GM18508 (cell line): ENCODE results near the gene HDAC10.
"Not testable (repeated sequence)": the region's sequence is repeated elsewhere in the genome, so short reads cannot be mapped to it uniquely, and the experiment has no call there.

Experiments
- ATAC-seq: cut with Tn5 transposase; IDR thresholded peaks from one replicate; pipeline ENCODE4 v1.9.1; 2021; ENCODE audit warnings: moderate number of reproducible peaks; ENCODE audit not compliant: insufficient read depth, unreplicated experiment

The HDAC10 gene

DNA sequence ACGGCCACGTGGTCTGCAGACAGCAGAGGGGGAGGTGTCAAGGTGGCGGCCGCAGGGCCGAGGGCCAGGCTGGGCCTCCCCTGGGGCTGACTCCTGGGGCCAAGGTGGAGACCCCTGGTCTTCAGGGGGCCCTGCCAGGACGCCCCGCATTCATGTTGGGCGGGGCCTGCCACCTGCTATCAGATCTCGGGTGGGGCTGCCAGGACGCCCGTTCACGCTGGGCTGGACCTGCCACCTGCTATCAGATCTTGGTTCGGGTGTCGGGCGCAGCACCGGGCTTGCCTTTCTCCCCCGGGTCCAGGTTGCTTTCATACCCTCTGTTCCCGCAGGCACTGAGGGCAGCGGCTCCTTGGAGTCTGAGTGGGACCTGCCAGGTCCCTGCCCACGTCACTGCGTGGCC is 35.2 kb upstream of the HDAC10 start:
- ATAC-seq = no peak

DNA sequence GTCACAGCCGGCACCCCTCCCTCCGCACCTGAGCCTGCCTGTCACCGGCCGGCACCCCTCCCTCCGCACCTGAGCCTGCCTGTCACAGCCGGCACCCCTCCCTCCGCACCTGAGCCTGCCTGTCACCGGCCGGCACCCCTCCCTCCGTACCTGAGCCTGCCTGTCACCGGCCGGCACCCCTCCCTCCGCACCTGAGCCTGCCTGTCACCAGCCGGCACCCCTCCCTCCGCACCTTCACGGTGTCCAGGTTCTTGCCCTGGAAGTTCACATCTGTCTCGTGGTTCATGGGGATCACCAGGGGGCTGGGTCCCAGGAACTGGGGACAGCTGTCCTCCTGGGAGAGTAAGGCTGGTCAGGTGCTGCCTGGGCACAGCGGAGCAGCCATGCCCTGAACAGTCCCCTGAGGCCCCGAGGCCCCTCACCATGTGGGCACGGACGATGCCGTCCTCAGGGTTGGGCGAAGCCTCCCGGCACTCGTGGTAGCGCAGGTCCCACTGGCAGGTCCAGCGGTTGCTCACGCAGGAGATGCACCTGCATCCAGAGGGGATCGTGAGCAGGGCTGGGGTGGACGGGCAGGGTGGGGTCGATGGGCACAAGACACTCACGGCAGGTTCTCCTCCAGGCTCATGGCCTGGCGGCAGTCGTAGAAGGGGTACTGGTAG is 34.6 kb upstream of the HDAC10 start:
- ATAC-seq = no peak

DNA sequence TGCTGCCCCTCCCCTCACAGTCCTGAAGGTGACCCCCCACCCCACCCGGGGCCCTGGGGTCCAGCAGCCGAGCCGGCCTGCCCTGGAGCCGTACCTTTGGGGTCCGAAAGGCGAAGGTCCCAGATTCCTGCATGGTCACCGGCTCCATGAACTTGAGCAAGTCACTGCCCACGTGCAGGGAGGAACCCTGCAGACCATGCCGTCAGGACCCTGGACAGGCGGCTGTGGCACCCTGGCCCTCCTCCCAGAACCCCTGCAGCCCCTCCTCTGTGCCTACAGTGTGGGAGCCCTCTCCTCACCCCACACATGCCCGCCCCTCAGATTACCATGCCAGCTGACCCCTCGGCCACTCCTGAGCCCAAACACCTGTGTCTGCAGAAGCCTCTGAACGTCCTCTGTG is 33.4 kb upstream of the HDAC10 start:
- no peak for ATAC-seq

DNA sequence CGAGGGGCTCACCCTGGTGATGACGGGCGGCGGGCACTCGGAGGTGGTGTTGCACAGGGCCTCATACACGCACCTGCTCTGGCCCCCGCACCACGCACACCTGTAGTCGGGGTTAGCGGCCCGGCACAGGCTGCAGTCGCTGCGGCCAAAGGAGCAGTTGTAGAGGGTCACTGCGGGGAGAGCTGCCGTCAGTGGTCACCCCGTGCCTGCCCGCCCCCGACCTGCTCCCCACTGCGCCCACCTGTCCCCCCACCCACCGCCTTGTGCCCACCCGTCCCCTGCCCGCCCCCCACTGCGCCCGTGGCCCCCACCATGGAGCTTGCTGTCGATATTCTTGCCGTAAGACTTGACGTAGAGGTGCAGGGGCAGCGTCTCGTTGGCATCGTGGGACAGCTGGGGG is 32.8 kb upstream of the HDAC10 start:
- no peak for ATAC-seq

DNA sequence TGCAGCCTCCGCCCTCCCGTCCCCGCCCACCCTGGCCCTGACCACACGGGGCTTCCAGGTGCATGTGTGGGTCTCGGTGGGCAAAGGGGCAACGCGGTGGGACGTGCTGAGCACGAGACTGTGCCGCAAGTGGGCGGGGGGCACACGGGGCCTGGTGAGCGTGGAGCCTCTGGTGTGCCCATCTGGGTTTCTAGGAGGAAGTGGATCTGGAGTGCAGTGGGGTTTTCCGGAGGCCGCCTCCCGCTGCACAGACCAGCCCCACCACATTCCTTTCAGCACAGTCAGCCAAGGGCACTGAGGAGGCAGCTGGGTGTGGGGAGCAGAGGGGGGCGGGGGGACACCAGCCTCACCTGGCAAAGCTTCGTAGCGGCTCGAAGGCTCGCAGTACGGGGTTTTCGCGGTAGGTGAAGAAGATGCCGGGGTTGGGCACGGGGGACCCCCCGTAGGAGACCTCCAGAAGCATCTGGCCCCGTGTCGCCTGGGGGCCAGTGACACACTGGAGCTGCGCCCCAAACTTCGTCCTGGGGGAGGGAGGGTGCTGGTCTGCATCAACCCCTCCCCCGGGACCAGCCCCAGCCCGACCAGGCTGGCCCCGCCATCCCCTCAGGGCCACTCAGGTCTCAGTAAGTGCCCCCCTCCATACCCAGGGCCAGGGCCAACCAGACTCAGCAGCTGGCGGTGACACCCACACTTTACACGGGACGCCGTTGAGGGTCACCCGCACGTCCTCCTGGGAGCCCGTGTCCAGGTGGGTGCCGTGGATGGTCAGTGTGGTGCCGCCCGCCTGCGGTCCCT is 31.5 kb upstream of the HDAC10 start:
- ATAC-seq = no peak

DNA sequence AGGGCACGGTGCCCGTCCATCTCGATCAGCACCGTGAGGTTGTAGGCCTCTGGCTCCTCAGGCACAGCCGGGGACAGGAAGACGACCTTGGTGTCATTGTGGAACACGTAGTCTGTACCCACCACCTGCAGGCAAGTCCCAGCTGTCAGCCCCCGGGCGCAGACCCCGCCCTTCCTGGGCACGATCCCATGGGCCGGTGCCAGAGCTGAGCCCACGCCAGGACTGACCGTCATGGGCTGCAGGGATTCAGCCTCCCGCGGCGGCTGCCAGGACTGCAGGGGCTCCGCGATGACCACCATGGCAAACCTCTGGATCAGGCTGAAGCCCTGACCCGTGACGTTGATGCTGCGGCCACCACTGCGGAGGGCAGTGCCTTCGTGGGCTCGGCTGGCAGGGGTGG is 30.9 kb upstream of the HDAC10 start:
- no peak for ATAC-seq

DNA sequence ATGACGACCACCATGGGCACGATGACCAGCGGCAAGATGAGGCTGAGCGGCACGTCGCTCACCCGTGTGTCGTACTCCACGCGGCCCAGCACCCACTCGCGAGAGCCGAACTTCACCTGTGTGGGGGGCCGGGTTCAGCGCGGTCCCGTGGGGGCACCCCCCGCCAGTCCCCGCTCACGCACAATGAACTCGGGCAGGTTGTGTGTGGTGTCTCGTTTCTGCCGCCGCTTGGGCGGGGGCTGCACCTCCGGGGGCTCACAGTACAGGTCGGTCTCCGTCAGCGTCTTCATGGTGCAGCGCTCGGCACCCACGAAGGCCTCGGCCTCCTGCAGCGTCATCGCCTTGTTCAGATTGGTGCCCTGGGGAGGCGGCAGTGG is 30.3 kb upstream of the HDAC10 start:
- no peak for ATAC-seq

DNA sequence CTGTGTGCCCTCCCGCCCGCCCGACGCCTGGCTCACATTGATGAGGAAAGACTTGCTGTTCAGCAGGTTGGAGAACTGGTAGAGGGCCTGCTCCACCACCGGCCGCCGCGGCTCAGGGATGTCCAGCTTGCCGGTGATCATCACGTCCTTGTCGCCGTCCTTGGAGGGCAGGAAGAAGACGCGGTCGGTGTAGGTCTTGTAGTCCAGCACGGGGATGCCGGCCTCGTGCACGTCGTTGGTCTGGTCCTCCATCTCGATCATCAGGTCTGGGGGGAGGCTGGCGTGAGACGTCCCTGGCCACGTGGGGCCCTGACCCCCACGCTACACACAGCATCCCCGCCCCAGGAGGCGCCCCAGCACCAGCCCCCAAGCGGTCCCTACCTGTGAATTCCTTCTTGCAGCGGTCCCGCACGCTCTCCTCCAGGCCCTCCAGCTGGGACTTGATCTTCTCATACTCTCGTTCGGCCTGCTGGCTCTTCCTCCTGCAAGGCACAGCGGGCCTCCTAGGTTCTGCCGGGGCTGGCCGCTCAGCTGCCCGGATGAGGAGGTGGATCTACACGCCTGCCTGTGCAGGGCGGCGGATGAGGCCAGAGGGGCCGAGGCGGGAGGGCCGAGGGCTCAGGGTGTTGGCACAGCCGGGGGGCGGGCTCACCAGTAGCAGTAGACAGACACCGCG is 29.8 kb upstream of the HDAC10 start:
- ATAC-seq = no peak

DNA sequence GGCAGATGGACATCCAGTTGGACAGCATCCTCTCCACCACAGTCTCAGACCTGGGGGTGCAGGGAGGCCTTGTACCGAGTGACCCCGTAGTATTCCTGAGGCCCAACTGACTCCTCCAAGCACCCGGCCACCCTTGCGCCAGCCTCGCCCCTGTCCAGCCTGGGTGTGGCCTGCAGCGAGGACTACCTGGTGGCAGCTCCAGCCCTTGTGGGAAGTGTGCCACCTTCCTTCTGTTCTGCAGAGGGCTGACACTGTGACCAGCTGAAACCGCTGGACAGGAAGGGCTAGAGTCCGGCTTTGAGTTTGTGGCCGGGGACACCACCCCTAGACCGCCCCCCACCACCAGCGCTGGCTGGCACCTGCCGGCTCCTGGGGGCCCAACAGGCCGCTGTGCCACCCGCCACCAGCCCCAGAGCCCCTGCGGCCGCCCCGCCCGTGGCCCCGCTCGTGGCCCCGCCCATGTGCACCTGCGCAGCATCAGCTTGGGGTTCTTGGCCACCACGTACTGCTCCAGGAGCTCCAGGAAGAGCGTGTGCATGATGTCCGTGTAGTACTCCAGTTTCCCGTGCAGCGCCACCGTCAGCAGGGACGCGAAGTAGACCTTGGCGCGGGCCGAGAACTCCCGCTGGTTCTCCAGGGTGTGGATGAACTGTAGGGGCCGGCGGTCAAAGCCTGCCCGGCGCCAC is 29.1 kb upstream of the HDAC10 start:
- ATAC-seq = no peak

DNA sequence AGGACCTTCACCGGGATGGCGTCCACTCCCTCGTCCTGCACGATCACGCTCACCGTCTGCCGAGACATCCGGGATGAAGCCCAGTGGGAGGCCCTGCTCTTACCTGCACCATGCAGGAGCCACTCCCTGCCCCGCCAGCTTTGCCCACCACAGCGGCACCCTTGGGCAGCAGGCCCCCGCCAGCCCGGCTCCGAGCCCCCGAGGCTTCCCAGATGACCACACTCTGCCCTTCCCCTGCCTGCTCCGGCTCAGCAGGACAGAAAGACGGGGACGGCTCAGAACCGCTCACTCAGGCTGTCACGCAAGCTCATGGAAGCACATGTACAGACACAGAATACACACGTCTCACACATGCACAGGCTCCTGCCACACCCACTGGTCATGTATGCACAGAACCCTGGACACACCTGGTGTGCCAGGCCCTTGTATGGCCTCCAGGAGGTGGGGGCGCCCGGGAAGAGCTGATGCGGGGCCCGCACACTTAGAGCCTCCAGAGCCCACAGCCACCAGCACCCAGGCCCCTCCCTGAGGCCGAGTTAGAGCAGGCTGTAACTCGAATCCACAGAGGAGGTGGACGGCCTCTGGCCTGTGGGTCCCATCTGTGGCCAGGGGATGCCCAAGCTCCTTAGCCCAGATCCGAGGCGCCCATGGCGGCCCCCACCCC is 28.0 kb upstream of the HDAC10 start:
- no peak for ATAC-seq

DNA sequence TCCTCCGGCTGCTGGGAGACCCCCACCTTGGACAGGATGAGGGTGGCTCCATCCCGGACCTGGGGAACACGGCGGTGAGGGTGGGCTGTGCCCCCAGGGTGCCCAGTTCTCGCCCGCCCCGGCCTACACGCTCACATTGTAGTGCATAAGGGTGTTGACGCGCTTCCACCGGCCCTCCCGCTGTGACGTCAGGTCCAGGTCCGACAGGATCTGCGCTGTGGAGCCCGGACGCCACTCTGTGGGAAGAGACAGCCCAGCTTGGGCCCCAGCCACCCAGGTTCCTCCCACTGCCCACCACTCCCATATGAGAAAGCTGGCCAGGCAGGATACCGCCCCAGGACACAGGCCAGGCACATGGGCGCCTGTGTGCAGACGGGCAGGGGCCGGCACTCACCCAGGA is 27.4 kb upstream of the HDAC10 start:
- no peak for ATAC-seq

DNA sequence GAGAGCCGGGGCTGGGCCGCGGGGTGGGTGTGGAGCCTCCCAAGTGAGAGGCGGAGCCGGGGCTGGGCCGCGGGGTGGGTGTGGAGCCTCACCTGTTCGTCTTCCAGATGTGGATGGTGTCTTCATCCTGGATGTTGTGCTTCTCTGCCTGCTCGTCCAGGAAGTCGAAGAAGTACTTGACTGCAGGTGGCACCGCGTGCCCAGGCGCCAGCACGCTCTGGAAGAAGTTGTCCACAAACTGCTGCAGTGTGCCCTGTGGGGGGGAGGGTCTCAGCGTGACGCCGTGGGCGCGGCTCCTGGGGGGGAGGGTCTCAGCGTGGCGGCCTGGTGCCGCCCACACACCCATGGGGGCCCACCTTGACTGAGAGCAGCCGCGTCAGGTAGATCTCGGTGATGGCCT is 26.7 kb upstream of the HDAC10 start:
- no peak for ATAC-seq

DNA sequence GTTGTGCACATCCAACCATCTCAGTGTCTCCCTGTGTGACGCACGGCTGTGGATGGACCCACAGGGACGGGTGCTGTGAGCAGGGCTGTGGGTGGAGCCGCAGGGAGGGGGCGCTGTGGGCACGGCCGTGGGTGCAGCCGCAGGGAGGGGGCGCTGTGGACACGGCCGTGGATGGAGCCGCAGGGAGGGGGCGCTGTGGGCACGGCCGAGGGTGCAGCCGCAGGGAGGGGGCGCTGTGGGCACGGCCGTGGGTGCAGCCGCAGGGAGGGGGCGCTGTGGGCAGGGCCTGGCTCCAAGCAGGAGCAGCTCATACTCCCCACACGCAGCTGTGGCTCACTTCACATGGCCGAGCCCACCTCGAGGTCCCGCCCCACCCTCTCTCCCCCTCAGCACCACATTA is 25.1 kb upstream of the HDAC10 start:
- no peak for ATAC-seq

DNA sequence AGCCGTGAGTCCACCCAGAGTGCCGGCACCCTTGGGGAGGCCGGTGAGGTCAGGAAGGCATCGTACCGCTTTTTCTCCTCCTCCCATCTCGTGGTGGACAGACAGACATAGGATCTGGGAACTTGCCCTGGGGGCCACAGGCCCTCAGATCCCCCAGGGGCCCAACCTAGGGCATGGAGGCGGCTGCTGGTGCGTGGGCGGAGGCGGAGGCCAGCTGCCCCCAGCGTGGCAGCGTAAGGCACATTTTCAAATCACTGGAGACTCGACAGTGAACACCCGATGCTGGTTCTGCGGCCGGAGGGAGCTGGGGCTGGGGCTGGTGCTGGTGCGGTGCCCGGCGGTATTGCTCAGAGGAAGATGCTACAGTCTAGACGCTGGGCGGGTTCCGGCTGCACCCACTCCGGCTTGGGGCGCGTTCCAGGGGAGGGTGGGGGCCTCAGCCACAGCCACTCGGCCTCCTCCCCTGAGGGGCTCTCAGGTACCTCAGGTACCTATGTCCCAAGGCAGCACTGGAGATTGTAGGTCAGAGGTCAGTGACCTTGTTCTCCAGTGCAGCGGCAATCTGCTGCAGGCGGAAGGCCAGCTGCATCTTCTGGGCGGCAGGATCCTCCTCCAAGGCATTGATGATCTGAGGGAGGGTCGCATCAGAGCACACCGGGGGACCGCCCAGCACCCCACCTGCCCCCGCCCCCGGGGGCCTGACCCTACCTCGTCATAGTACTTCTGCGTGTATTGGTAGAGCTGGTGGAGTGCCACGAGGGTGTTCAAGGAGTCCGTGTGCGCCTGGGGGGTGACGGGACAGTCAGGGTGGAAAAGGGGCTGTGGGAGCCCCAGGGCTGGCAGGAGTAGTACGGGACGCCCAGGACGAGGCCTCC is 24.4 kb upstream of the HDAC10 start:
- ATAC-seq = no peak

DNA sequence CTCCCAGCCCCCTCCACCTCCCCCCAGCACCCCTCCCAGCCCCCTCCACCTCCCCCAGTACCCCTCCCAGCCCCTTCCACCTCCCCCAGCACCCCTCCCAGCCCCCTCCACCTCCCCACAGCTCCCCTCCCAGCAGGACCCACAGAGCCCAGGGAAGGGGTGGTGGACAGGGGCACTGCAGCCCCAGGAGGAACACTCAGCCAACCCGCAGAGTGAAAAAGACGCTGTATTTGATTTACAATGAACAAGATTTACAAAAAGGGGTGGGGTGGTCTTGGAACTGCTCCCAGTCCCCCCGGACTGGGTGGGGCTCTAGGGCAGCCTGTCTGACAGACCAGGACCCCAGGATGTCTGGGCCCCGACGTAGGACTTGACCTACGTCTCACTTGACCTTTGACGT is 23.7 kb upstream of the HDAC10 start:
- no peak for ATAC-seq

DNA sequence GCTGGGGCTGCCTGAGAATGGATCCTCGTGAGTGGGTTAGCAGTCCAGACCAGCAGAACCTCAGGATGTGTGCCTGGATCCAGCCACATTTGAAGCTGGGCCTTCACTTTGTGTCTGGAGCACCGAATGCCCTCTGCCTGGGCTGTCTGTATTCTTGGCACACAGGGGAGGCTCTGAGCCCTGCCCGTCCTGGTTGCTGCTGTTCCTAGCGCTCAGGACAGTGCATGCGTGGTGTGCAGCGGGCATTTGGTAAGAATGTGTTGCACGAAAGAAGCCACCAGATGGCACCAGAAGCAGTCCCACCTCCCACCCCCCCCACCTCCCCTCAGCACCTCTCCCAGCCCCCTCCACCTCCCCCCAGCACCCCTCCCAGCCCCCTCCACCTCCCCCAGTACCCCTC is 23.2 kb upstream of the HDAC10 start:
- ATAC-seq = no peak

DNA sequence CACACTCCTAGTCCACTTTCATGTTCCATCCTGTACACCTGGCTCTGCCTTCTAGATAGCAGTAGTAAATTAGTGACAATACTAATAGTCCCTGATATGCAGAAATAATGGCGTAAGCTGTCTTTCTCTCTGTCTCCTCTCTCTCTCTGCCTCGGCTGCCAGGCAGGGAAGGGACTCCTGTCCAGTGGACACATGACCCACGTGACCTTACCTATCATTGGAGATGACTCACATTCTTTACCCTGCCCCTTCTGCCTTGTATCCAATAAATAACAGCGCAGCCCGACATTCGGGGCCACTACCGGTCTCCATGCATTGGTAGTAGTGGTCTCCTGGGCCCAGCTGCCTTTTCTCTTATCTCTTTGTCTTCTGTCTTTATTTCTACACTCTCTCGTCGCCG is 22.7 kb upstream of the HDAC10 start:
- not testable (repeated sequence) for ATAC-seq

DNA sequence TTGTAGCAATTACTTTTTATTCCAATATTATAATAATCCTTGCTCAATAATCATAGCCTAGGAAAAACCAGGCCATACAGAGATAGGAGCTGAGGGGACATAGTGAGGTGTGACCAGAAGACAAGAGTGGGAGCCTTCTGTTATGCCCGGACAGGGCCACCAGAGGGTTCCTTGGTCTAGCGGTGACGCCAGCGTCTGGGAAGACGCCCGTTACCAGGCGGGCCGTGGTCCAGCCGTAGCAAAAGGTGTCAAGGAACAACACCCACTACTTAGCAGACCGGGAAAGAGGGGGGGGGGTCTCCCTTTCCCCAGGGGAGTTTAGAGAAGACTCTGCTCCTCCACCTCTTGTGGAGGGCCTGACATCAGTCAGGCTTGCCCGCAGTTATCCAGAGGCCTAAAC is 22.3 kb upstream of the HDAC10 start:
- ATAC-seq = not testable (repeated sequence)

DNA sequence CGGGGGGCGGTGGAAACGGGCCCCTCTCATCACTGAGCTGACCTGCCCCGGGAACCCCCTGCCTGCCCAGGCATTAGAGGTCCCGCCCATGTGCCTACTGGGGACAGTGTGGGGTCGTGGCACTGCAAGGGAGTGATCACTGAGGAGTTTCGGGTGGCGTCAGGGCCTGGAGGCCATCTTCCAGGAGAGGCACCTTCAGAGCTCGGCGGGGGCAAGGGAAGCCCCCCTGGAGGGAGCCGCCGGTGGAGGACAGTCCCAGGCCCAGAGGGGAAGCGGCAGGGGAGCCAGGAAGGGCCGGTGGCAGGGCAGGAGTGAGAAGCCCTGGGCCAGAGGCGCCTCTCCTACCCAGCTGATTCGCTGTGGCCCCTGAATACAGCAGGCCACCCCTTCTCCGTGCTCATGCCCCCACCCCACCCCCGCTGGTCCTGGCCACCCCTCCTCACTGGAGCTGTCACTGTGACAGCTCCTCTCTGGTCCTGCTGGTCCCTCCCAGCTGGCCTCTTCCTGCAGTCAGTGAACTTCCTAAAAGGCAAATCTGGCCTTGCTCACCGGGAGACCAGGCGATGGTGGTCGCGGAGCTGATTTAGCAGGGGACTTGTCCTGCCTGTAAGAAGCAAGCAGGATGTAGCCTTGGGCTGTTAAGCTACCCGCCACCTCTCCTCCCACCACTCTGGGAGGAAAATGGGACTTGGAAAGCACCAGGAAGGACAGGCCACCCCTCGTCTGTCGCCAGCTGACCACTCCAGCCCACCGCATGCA is 21.2 kb upstream of the HDAC10 start:
- no peak for ATAC-seq
